ENCODE data around the gene CUX1.

DNA sequence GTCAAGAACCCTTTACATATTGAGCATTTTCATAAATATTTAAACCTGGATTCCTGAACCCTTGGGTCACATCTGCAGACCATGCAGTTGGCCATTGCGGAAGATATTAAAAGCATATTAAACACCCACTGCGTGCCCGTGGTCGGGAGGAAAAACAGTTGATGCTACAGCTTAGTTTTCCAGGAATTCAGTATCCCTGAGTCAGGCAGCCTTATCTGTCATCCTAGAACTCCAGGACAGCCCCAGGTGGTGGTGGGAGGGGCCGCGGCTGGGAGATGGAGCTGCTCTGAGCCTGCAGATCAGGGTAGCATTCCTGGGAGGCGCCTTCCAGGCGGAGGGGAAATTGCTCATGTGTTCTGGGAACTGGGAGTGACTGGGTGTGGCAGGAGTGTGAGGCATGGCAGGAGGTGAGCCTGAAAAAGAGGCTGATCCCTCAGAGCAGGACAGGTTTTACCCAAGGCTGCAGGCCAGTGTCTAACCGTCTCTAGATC lies 246.3 kb downstream of the CUX1 start:
- TF ChIP-seq ZNF607 (CRISPR knock-in tag; IDR thresholded peaks at IDR 0.05; ENCODE audit: borderline replicate concordance) (no peak), ZNF530 (CRISPR knock-in tag; IDR thresholded peaks at IDR 0.05; ENCODE audit: low read depth) (no peak), JUN (CRISPR knock-in tag; IDR thresholded peaks at IDR 0.05) (no peak)
